PFSK-1 (cell line): Measurements from ENCODE around the gene CSRP3.

Source experiments
- POLR2AphosphoS5 ChIP-seq: IDR thresholded peaks from 2 replicates; pipeline ENCODE4 v1.6.1; 2012; ENCODE audit warnings: low read depth, mild to moderate bottlenecking, control low read depth, low read length, moderate library complexity
- TF ChIP-seq, protein P1 (sequence below), 2 experiments: IDR thresholded peaks; 2 replicates each; pipeline versions ENCODE4 v1.6.1 to v1.8.0; 2011 to 2012; ENCODE audit warnings: low read depth in 2 of 2, low read length in 2 of 2, control low read depth in 1 of 2, inconsistent platforms in 1 of 2, mild to moderate bottlenecking in 1 of 2, moderate library complexity in 1 of 2; ENCODE audit not compliant: insufficient read depth in 1 of 2

GRCh38 chr11:19164881-19165280 is 36.9 kb downstream of the CSRP3 start:
- TF ChIP-seq, protein P1, sequence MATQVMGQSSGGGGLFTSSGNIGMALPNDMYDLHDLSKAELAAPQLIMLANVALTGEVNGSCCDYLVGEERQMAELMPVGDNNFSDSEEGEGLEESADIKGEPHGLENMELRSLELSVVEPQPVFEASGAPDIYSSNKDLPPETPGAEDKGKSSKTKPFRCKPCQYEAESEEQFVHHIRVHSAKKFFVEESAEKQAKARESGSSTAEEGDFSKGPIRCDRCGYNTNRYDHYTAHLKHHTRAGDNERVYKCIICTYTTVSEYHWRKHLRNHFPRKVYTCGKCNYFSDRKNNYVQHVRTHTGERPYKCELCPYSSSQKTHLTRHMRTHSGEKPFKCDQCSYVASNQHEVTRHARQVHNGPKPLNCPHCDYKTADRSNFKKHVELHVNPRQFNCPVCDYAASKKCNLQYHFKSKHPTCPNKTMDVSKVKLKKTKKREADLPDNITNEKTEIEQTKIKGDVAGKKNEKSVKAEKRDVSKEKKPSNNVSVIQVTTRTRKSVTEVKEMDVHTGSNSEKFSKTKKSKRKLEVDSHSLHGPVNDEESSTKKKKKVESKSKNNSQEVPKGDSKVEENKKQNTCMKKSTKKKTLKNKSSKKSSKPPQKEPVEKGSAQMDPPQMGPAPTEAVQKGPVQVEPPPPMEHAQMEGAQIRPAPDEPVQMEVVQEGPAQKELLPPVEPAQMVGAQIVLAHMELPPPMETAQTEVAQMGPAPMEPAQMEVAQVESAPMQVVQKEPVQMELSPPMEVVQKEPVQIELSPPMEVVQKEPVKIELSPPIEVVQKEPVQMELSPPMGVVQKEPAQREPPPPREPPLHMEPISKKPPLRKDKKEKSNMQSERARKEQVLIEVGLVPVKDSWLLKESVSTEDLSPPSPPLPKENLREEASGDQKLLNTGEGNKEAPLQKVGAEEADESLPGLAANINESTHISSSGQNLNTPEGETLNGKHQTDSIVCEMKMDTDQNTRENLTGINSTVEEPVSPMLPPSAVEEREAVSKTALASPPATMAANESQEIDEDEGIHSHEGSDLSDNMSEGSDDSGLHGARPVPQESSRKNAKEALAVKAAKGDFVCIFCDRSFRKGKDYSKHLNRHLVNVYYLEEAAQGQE (IDR thresholded peaks at IDR 0.05; ENCODE audit: insufficient read depth in 1 of 2, low read depth in 2 of 2, low read length in 2 of 2) = no peak
- TF ChIP-seq POLR2AphosphoS5 = no peak
